ENCODE results near the gene STAT6.
"Not testable (repeated sequence)": the region's sequence is repeated elsewhere in the genome, so short reads cannot be mapped to it uniquely, and the experiment has no call there.

The STAT6 gene

GRCh38 chr12:57126561-57126960 lies 15.4 kb upstream of the STAT6 start:
- no peak for DNase-seq

GRCh38 chr12:57126061-57126460 lies 14.9 kb upstream of the STAT6 start:
- DNase-seq, result no peak

GRCh38 chr12:57124261-57124877 lies 13.2 kb upstream of the STAT6 start:
- DNase-seq, result peak; percentile 52

- no peak for DNase-seq
Observed at GRCh38 chr12:57123813-57124212, 12.7 kb upstream of the STAT6 start.

GRCh38 chr12:57120718-57121117 lies 9.6 kb upstream of the STAT6 start:
- not testable (repeated sequence) for DNase-seq

GRCh38 chr12:57119294-57120085 lies 8.3 kb upstream of the STAT6 start:
- DNase-seq, result no peak

- DNase-seq, result no peak
Observed at GRCh38 chr12:57118711-57119271, 7.6 kb upstream of the STAT6 start.

GRCh38 chr12:57116580-57117281 lies 5.6 kb upstream of the STAT6 start:
- no peak for DNase-seq

- no peak for DNase-seq
Observed at GRCh38 chr12:57112492-57113294, 1.5 kb upstream of the STAT6 start.

GRCh38 chr12:57110104-57111030 lies 795 bp downstream of the STAT6 start:
- no peak for DNase-seq

GRCh38 chr12:57109207-57110103 lies 1.7 kb downstream of the STAT6 start:
- DNase-seq, result no peak

- DNase-seq, result no peak
Observed at GRCh38 chr12:57107456-57108155, 3.6 kb downstream of the STAT6 start.

GRCh38 chr12:57106021-57106708 lies 5.0 kb downstream of the STAT6 start:
- no peak for DNase-seq

GRCh38 chr12:57105011-57105753 lies 6.0 kb downstream of the STAT6 start:
- no peak for DNase-seq

GRCh38 chr12:57104292-57104910 lies 6.8 kb downstream of the STAT6 start:
- no peak for DNase-seq

GRCh38 chr12:57103856-57104255 lies 7.3 kb downstream of the STAT6 start:
- no peak for DNase-seq

GRCh38 chr12:57101892-57102695 lies 9.1 kb downstream of the STAT6 start:
- DNase-seq, result no peak

Data from NCI-H1105 (cell line).